NK-92 (cell line): Measurements from ENCODE around the gene KNDC1.

ENCODE experiments used
- DNase-seq: peaks from one replicate; lab custom pipeline; 2025; ENCODE audit not compliant: unreplicated experiment; lab: John Stamatoyannopoulos, UW

The KNDC1 gene

DNA sequence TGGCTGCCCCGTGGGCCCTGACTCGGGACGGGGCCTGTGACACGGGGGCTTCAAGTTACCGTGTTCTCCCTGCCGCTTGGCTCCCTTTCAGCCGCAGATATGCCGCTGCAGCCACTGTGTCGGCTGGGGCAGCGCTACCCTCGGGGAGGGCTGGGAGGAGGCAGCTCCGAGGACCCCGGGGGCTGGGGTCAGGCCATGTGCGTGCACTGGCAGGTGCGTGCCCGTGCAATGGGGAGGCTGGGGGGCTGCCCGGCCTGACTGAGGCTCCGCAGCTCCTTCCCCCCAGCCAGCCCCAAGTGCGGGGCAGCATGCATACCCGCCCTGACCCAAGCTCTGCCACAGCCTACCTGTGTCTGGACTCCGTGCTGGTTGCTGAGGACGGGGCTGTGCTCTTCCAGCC lies 29.2 kb downstream of the KNDC1 start:
- no peak for DNase-seq

DNA sequence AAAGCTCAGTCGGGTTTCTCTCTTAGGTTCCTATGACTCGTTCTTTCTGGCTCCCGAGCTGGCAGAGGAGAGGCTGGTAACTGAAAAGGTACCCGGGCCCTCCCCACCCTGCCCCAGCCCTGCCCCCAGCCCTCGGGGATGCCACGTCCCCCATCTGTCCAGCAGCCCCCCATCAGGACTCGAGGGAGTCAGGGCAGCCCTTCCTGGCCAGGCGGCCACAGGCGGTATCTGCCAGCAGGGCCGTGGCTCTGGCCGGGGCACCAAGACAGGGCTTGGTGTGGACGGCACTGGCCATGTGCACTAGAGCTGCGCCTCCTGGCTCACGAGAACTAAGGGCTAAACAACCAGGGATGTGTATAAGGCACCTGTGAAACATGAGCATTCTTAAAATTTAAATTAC lies 29.7 kb downstream of the KNDC1 start:
- DNase-seq: no peak

DNA sequence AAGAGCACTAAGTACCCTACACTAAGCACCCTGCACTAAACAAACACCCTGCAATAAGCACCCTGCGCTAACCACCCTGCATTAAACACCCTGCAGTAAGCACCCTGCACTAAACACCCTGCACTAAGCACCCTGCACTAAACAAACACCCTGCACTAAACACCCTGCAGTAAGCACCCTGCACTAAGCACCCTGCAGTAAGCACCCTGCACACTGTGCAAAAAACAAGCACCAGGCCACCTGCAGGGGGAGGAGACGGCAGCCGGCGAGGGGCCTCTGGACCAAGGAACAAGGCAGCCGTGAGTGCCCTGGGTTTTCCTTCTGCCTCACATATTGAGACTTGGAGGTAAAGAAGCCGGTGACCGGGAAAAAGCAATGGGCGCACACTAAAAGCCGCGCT lies 30.2 kb downstream of the KNDC1 start:
- DNase-seq: no peak

DNA sequence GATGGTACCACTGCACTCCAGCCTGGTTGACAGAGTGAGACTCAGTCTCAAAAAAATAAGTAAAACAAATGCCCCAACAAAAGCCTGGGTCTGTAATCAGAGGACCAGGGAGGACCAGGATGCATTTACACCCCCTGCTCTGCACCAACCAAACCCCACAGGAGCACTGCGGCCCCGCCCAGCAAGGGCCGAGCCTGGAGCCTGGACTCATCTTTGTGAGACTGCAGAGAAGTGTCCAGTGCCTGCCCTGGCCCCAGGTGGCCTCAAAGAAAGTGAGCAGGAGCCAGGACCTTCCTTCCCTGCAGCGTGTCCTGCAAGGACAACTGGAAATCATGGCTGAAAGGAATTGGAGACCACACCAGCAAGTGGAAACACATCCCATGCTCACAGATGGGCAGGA lies 31.6 kb downstream of the KNDC1 start:
- DNase-seq: no peak

DNA sequence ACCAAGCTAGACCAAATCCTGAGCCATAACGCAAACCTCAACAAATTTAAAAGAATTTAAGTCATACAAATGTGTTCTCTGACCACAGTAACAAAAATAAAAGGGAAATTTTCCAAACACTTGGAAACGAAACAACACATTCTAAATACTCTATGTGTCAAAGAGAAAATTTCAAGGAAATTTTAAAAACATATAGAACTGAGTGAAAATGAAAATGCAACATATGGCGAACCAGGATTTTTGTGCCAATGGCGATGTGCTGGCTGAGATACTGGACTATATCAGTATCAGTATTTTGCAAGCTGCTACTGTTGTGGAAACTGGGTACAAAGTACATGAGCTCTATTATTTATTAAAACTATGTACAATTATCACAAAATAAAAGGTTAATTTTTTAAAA lies 34.1 kb downstream of the KNDC1 start:
- DNase-seq: no peak

DNA sequence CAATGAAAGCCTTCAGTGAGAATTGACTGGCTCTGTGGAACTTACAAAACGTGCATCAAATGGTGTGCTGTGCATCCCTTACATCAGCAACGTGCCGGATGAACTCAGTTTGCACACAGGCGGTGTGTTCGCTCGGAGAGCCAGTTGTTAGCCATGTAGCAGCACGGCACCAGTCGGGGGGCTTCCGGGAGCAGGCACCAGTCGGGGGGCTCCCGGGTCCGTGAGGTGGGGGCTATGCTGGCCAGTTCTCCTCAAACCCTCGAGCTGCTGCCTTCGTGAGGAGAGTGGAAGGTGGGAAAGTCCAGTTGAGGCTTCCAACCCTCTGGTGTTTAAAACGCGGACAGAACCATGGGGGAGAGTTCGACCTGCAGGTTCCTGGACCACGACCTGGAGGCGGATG lies 35.1 kb downstream of the KNDC1 start:
- DNase-seq: no peak

DNA sequence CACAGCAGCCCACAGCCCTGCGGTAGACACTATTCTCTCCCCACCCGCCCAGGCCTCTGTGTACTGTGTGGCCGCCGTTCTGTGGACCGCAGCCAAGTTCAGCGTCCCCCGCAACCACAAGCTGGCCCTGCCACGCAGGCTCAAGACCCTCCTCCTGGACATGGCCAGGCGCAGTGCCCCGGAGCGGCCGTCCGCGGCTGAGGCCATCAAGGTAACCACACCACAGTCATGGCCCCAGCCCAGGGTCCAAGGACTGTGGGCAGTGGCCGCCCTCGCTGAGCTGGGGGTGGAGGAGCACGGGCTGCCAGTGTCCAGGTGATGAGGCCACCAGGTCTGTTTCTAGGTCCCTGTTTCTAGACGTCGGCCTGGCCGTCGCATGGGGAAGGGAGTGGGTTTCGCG lies 35.6 kb downstream of the KNDC1 start:
- DNase-seq: no peak

DNA sequence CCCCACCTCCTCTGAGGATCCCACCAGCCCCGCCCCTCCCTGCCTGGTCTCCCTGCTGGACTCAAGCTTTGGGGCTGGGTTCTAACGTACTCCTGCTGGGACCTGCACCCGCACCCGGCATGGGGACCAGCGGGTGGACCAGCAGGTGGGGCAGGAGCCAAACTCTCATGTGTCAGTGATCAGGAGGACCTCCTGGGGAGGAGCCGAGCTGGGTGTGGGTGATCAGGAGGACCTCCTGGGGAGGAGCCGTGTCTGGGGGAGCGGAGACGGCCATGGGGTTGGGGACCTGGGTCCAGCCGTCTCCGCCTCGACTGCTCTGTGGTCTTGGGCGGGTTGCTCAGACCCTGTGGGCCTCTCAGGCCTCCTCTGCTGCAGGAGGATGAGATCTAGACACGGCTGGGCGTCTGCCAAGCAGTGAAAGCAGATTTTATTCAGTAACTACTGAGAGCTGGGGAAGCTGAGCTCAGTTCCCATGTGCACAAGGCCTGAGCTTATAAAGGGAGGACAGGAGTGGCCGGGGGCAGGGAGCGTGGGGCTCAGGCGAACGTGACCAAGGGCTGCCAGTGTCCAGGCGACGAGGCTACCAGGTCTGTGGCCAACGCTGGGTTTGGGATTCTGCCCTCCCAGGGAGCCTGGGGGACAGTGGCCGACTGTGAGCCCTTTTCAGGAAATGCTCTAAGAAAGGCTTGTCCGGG lies 36.3 kb downstream of the KNDC1 start:
- no peak for DNase-seq

DNA sequence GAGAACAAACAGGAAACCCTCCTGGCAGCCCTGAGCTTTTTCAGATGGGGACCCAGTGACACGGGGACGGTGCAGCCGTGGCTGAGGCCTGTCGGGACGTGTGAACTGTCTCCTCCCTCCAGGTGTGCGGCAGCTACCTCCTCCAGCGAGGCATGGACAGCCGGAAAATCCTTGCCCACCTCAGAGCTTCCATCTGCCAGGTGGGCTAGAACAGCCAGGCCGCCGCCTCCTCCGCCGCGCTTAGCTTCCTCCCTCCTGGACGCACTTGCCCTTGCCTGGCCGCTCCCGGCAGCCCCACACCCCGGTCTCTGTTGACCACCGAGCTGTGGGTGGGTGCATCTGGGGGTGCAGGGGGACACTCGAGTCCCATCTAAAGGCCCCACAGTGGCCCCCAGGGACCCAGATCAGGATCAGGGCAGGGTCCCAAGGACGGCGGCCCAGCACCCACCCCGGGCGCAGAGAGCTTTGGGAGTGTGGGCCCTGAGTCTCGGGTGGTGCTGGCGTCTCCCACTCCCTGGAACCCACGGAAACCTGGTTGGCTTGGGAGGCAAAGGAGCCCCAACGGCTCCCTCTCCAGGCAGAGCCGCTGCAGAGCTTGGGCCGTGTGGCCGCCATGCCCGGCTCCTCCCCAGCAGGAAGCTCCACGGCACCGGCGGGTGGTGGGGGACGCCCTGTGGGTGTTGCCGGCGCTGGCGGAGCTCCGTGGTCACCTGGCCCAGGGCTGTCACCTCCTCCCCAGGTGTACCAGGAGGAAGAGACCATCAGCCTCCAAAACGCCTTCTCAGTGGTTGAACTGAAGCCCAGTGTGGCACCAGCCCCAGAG lies 37.1 kb downstream of the KNDC1 start:
- DNase-seq: no peak

DNA sequence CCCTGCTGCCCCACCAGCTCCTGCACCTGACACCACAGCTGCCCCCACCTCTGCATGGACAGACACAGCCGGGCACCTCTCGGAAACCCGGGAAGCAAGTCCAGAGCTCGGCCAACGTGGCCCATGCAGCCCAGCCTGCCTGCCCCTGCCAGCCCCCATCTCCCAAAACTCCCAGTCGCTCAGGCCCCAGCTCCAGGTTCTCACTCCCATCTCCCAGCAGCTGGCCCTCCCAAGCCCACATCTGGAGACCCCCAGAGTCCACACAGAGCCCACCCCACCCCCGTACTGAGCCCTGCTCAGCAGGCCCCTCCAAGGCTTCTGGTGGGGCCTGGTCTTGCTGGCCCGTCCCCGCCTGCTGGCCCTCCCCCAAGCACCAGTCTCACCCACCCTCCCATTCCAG lies 37.8 kb downstream of the KNDC1 start:
- DNase-seq: no peak

DNA sequence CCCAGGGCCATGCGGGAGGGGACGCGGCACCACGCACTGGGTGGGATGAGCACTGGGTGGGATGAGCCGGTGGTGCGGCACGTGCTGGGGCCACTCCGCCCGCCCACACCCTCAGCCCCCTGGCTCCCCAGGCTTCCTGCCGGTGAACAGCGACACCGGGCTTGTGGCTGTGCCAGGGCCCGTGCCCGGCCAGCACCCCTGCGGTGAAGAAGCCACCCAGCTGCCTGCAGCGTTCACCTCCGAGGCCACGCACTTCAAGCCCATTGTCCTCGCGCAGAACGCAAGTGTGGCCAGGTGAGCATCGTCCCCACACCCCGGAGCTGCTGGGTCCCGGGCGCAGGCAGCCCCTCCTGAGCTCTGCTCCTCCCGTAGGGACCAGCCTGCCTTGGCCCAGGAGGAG lies 38.2 kb downstream of the KNDC1 start:
- no peak for DNase-seq

DNA sequence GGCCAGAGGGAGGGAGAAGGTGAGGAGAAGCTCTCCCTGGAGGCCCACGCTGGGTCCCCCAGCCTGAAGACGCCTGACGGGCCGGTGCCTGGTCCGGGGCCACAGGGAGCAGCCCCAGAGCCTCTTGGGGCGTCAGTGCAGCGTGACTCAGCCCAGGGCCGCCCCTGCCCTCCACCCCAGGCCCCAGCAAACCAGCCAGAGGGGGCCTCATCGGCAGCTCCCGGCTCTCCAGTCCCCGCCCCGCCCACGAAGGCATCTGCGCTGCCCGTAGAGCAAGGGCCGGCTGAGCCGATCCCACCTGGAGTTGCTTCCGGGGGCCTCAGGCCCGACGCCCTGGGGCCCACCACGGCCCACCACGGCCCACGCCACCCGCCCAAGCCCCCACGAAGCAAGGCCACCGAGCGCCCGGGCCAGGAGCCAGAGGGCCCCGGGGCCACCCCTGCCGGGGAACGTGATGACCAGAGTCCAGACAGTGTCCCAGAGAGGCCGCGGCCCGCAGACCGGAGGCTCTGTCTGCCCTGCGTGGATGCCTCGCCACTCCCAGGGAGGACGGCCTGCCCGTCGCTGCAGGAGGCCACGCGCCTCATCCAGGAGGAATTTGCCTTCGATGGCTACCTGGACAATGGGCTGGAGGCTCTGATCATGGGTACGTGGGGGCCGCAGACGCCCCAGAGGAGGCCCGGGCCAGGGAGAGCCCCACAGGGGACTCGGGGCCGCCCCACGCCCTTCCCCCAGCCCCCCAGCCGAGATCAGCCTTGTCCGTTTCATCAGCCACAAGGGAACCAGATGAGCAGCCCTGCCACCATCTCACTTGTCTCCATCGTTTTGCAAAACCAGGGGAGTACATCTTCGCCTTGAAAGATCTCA lies 38.8 kb downstream of the KNDC1 start:
- no peak for DNase-seq

DNA sequence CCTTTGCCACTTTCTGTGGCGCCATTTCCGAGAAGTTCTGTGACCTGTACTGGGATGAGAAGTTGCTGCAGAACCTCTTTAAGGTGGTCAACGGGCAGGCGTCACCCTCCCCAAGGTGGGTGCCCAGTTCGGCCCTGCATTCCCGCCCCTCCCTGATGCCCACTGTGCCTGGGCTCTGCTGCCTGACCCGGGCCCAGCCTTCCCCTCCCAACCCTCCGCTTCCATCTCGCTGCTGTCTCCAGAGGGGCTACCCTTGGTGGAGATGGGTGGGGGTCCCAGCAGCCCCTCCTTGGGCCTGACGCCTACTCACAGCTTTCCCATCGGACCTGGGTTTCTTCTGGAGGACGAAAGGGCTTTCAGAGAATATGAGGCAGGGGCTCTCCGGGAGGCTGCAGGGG lies 39.5 kb downstream of the KNDC1 start:
- DNase-seq: no peak

DNA sequence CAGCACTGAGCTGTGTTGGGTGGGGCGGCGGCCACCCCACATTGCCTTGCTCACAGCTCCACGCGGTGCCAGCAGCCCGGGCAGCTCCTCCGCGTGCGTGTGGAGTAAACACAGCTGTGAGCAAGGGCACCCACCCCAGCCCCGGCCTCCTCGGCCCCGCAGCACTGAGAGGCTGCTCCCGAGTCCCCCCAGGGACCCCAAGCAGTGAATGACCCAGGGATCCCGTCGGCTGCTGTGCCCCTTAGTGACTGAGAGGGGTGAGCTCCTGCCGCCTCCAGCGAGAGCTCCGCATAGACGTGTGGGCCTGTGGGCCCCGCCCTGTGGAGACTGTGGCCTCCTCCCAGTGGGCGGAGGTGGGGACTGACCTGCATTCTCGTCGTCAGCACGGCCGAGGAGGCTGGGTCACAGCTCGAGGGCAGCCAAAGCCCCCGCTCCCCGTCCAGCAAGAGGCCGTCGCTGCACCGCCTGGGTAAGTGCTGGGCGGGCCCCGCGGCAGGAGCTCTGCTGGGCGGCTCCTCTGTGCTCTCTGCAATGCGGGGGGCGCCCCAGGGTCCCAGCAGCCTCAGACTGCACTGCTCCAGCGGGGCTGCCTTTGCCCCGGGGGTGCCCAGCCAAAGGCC lies 40.1 kb downstream of the KNDC1 start:
- no peak for DNase-seq

DNA sequence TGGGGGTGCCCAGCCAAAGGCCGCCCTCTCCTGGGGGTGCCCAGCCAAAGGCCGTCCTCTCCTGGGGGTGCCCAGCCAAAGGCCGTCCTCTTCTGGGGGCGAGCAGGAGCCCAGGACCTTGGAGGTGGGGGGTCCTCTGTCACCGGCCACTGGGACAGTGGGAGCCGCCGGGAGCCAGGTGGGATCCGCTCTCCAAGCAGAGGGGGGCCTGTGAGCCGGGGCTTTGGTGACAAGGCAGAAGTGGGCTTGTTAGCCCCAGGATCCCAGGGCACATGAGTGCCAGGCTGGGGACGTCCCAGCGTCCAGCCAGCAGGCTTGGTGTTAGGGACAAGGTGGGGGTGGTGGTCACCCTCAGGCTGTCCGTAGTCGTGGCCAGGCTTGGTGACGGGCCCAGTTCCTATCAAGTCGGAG lies 40.6 kb downstream of the KNDC1 start:
- no peak for DNase-seq

DNA sequence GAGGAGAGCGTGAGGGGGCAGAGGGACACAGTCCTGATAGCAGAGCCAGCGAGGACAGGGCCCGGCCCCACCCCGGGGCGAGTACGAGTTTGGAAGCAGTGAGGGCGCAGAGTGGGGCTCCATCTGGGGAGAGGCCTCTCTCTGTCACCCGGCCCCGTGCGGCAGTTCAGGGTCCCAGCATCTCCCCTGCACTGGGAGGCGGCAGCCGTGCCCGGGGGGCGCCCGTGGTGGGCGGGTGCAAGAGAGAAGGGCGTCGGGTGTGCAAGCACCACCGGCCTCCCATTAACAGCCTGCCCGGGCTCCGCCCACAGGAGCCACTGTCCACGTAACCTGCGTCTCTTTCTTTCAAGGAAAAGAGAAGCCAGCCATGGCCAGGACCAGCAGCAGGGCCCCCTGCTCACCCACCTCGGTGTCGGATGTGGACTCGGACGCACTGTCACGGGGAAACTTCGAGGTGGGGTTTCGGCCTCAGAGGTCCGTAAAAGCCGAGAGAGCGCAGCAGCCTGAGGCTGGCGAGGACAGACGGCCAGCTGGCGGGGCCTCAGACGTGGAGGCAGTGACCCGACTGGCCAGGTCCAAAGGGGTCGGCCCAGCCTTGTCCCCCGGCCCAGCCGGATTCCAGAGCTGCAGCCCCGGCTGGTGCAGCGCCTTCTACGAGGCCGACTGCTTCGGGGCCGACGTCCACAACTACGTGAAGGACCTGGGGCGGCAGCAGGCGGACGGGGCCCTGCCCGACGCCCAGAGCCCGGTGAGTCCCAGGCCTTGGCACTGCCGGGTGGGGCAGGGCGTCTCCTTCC lies 41.3 kb downstream of the KNDC1 start:
- DNase-seq: no peak

DNA sequence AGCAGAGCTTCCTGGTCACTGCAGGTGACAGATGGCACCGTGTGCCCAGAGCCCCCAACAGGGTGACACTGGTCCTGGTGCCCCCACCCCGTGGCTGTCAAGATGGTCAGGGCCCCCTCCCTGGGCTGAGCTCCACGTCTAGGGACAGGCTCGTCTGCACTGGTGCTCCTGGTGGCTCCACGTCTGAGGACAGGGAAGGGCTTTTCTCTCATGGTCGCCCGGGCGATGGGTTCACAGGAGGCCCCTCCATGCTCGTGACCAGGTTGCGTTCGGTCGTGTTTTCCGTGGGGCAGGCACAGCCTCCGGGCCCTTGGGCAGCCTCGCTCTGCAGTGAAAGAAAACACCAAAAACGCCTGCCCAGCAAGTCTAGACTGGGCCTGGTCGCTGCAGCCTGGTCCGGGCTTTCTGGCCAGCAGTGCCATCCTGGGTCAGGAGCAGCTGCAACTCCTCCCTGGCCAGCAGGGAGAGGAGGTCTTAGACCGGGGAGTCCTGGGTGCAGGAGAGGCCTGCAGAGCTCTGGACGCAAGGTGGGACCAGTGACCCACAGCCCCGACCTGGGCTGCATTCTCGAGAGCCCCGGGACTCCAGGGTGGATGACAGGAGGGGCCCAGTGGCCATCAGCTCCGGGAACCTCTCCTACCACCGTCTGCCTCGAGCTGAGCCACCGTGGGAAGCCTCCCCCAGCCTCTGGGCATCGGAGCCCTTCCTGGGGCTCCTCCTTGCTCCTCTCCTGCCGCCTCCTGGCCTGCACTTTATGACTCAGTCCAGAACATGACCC lies 42.1 kb downstream of the KNDC1 start:
- no peak for DNase-seq

DNA sequence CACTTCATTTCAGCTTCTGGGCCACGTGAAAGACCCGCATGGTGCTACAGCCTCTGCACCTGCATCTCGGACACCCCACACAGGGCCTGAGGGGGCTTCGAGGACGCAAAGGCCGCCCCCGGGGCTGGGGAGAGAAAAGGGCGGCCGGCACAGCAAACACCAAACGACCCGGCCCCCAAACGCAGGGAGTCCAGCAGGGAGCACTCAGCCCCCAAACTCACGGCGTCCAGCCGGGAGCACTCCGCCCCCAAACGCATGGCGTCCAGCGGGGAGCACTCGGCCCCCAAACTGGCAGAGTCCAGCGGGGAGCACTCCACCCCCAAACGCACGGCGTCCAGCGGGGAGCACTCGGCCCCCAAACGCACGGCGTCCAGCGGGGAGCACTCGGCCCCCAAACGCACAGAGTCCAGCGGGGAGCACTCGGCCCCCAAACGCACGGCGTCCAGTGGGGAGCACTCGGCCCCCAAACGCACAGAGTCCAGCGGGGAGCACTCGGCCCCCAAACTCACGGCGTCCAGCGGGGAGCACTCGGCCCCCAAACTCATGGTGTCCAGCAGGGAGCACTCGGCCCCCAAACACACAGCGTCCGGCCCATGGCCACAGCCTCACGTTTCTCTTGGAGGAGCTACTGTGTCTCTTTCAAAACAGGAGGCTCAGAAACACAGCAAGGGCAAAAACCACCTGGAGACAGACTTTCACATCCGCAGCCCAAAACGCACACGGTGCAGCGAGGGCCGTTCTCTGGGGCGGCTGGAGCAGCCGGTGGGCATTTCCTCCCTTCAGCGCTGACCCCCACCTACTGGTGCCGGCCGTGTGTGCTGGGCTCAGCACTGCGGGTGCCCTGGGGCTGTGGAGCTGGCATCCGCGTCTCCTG lies 43.0 kb downstream of the KNDC1 start:
- no peak for DNase-seq
